HAP-1 (cell line): ENCODE data around the gene ARHGEF4.
"Not testable (repeated sequence)": the region's sequence is repeated elsewhere in the genome, so short reads cannot be mapped to it uniquely, and the experiment has no call there.

Source experiments
- DNase-seq, 2 experiments: peaks; one replicate each; pipeline ENCODE4 v3.0.0-alpha.2; 2016 to 2020; ENCODE audit warnings: low spot score in 2 of 2
- H3K27me3 ChIP-seq: fragments of 250-450 bp; sonication (Bioruptor Pico); 2 replicates; pipeline ENCODE4 v1.5.1; 2020; ENCODE audit warnings: low read depth, mild to moderate bottlenecking, moderate library complexity
- H3K36me3 ChIP-seq: fragments of 250-450 bp; sonication (Bioruptor Pico); replicated peaks from 2 replicates; pipeline ENCODE4 v1.5.1; 2020; ENCODE audit warnings: mild to moderate bottlenecking
- H3K4me1 ChIP-seq: fragments of 250-450 bp; sonication (Bioruptor Pico); 2 replicates; pipeline ENCODE4 v1.5.1; 2020; ENCODE audit warnings: mild to moderate bottlenecking
- H3K4me3 ChIP-seq: fragments of 250-450 bp; sonication (Bioruptor Pico); 2 replicates; pipeline ENCODE4 v1.5.1; 2020; ENCODE audit warnings: mild to moderate bottlenecking, moderate library complexity
- H3K9me3 ChIP-seq: fragments of 250-450 bp; sonication (Bioruptor Pico); 2 replicates; pipeline ENCODE4 v1.5.1; 2020; ENCODE audit warnings: mild to moderate bottlenecking, moderate library complexity
- in situ Hi-C: fragments of 300-500 bp; cut with MboI; formaldehyde crosslinking; loops from 3 replicates; pipeline ENCODE4 v1.14.3; 2020; ENCODE audit warnings: low sequenced_read_pairs, inconsistent platforms, mixed read lengths

The ARHGEF4 gene

GRCh38 chr2:131056204-131056931 is 219.7 kb downstream of the ARHGEF4 start:
- in situ Hi-C loops: no loop called here
- Histone ChIP-seq H3K4me1 (no peaks in the 10 kb centered on the region; the same call in 1 of the 2 replicates), H3K9me3 (no peaks in the 10 kb centered on the region), H3K27me3 (no peaks in the 10 kb centered on the region), H3K4me3 (no peak overlapping the region), H3K36me3 (peaks cover 76% of the 10 kb centered on the region)
- DNase-seq: no peak

GRCh38 chr2:131056932-131057287 is 220.2 kb downstream of the ARHGEF4 start:
- DNase-seq: no peak
- Histone ChIP-seq H3K4me1 (no peaks in the 10 kb centered on the region; the same call in 1 of the 2 replicates), H3K27me3 (no peaks in the 10 kb centered on the region), H3K36me3 (peaks cover 73% of the 10 kb centered on the region), H3K9me3 (no peaks in the 10 kb centered on the region), H3K4me3 (no peak overlapping the region)
- in situ Hi-C loops: no loop called here

GRCh38 chr2:131058214-131058843 is 221.6 kb downstream of the ARHGEF4 start:
- no peaks in the 10 kb centered on the region; the same call in 1 of the 2 replicates for H3K4me1 ChIP-seq
- no peaks in the 10 kb centered on the region for H3K27me3 ChIP-seq
- no peak for DNase-seq
- peaks cover 71% of the 10 kb centered on the region for H3K36me3 ChIP-seq
- H3K9me3 ChIP-seq: no peaks in the 10 kb centered on the region
- in situ Hi-C loops: no loop called here
- no peak overlapping the region for H3K4me3 ChIP-seq

GRCh38 chr2:131058920-131059319 is 222.2 kb downstream of the ARHGEF4 start:
- Histone ChIP-seq H3K4me3 (no peak overlapping the region), H3K9me3 (no peaks in the 10 kb centered on the region), H3K4me1 (no peaks in the 10 kb centered on the region; the same call in 1 of the 2 replicates), H3K36me3 (peaks cover 69% of the 10 kb centered on the region), H3K27me3 (no peaks in the 10 kb centered on the region)
- in situ Hi-C loops: no loop called here
- DNase-seq: no peak

- H3K36me3 ChIP-seq: peaks cover 58% of the 10 kb centered on the region
- in situ Hi-C loops: no loop called here
Measured at GRCh38 chr2:131063501-131064283, 227.0 kb downstream of the ARHGEF4 start.

GRCh38 chr2:131064589-131065512 is 228.1 kb downstream of the ARHGEF4 start:
- no peaks in the 10 kb centered on the region for H3K27me3 ChIP-seq
- DNase-seq: no peak
- no peaks in the 10 kb centered on the region for H3K9me3 ChIP-seq
- H3K36me3 ChIP-seq: peaks cover 53% of the 10 kb centered on the region
- in situ Hi-C loops: no loop called here
- no peaks in the 10 kb centered on the region; the same call in 1 of the 2 replicates for H3K4me1 ChIP-seq
- H3K4me3 ChIP-seq: no peak overlapping the region

More at GRCh38 chr2:131063501-131064283, 227.0 kb downstream of the ARHGEF4 start:
- no peaks in the 10 kb centered on the region for H3K27me3 ChIP-seq
- no peak for DNase-seq
- H3K9me3 ChIP-seq: no peaks in the 10 kb centered on the region
- no peaks in the 10 kb centered on the region; the same call in 1 of the 2 replicates for H3K4me1 ChIP-seq
- H3K4me3 ChIP-seq: no peak overlapping the region

DNA sequence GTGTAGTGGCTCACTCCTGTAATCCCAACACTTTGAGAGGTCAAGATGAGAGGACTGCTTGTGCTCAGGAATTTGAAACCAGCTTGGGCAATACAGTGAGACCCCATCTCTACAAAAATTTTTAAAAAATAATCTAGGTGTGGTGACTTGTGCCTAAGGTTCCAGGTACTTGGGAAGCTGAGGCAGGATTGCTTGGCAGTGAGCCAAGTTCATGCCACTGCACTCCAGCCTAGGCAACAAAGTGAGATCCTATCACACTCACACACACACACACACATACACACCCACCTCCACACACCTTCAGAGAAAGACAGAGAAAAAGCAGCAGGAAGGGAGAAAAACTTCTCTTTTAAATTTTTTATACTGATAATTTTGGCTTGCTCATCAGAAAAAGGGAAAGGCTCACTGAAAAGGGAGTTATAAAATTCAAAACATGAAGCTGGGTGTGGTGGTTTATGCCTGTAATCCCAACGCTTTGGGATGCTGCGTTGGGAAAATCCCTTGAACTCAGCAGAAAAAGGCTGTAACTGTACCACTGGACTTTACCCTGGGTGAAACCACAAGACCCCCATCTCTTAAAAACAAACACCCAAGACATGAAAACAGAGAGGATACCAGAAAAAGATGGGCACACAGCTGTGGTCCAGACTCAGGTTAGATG is 230.9 kb downstream of the ARHGEF4 start:
- in situ Hi-C loops: no loop called here
- H3K4me3 ChIP-seq: no peak overlapping the region
- peaks cover 64% of the 10 kb centered on the region for H3K36me3 ChIP-seq
- peaks cover 2% of the 10 kb centered on the region; the same call in 1 of the 2 replicates for H3K4me1 ChIP-seq
- no peaks in the 10 kb centered on the region for H3K27me3 ChIP-seq
- DNase-seq: no peak
- H3K9me3 ChIP-seq: no peaks in the 10 kb centered on the region

- H3K9me3 ChIP-seq, DNase-seq, H3K4me1 ChIP-seq, in situ Hi-C loops, H3K27me3 ChIP-seq, H3K4me3 ChIP-seq: not testable (repeated sequence)
- peaks cover 65% of the 10 kb centered on the region for H3K36me3 ChIP-seq
Measured at GRCh38 chr2:131068172-131068571, 231.5 kb downstream of the ARHGEF4 start.

- DNase-seq, H3K4me3 ChIP-seq, H3K4me1 ChIP-seq, H3K9me3 ChIP-seq, H3K27me3 ChIP-seq: not testable (repeated sequence)
- in situ Hi-C loops: loop anchor here (25.0 kb wide), 1 partner anchor 888 kb away; the partner anchor contains the start of genes MZT2B, SMPD4 and TUBA3E
- H3K36me3 ChIP-seq: peaks cover 89% of the 10 kb centered on the region
Measured at GRCh38 chr2:131075578-131075977, 238.9 kb downstream of the ARHGEF4 start.

DNA sequence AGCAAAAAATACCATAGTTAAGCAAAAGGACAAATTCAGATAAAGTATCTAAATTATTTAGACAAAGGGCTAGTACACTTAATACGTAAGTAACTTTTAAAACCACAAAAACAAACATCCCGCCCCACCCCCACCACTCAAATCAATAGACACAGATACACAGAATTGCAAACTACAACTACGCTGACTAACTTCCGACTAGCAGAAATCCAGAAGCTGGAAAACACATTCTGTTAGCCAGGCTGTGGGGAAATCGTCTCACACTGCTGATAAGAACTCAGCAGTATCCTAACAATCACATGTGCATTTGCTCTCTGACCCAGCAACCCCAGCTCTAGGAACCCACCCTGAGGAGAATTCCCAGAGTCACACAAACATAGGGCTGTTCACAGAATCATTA is 240.0 kb downstream of the ARHGEF4 start:
- no peak for DNase-seq
- Histone ChIP-seq H3K9me3 (no peaks in the 10 kb centered on the region), H3K4me3 (no peak overlapping the region), H3K4me1 (no peaks in the 10 kb centered on the region), H3K27me3 (no peaks in the 10 kb centered on the region), H3K36me3 (peaks cover 89% of the 10 kb centered on the region)
- in situ Hi-C loops: loop anchor here (25.0 kb wide), 1 partner anchor 889 kb away; the partner anchor contains the start of genes MZT2B, SMPD4 and TUBA3E

DNA sequence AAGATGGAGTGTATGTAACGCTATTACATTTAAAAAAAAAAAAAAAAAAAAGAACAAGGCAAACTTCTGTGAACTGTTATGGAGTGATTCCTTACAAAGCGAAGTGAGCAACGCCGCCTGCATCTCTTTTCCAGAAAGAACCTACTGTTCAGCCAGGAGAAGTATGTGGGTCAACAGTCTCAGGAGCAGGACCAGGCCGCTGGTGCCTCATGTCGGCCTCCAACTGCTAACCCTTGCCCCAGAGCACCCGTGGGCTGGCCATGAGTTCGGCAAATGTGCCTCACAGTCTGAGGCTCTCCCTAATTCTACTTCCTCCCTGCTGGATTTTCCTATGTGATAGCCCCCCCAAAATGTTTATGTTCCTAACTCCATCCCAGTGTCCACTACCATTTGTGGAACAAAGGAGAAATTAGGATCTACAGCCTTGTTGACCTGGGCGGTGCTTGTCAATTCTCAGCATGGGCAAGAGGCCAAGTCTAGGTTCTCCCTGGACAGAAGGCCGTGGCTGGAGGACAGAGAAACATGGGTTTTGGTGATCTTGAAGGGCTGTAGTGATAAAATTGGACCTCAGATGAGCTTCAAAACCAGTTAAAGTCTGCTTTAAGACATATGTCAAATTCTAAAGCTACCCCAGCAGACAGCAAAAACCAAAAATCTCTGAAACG is 240.6 kb downstream of the ARHGEF4 start:
- Histone ChIP-seq H3K4me3 (no peak overlapping the region), H3K27me3 (no peaks in the 10 kb centered on the region), H3K36me3 (peaks cover 89% of the 10 kb centered on the region), H3K4me1 (no peaks in the 10 kb centered on the region), H3K9me3 (no peaks in the 10 kb centered on the region)
- DNase-seq: no peak
- in situ Hi-C loops: loop anchor here (25.0 kb wide), 1 partner anchor 890 kb away; the partner anchor contains the start of genes MZT2B, SMPD4 and TUBA3E

- H3K27me3 ChIP-seq: no peaks in the 10 kb centered on the region
- in situ Hi-C loops: loop anchor here (25.0 kb wide), 1 partner anchor 891 kb away; the partner anchor contains the start of genes MZT2B, SMPD4 and TUBA3E
- peaks cover 89% of the 10 kb centered on the region for H3K36me3 ChIP-seq
- H3K9me3 ChIP-seq: no peaks in the 10 kb centered on the region
- H3K4me3 ChIP-seq: no peak overlapping the region
- no peak for DNase-seq
- no peaks in the 10 kb centered on the region for H3K4me1 ChIP-seq
Measured at GRCh38 chr2:131077966-131078365, 241.3 kb downstream of the ARHGEF4 start.
